ENCODE results near the gene AP2A2. TPM values are rescaled to one million over a fixed set of nuclear protein-coding genes. Genes with fewer than 3 reads are reported as not detected.

Gene AP2A2
- total RNA-seq, 1 donor from 2014 or later, result 26.3 TPM

DNA sequence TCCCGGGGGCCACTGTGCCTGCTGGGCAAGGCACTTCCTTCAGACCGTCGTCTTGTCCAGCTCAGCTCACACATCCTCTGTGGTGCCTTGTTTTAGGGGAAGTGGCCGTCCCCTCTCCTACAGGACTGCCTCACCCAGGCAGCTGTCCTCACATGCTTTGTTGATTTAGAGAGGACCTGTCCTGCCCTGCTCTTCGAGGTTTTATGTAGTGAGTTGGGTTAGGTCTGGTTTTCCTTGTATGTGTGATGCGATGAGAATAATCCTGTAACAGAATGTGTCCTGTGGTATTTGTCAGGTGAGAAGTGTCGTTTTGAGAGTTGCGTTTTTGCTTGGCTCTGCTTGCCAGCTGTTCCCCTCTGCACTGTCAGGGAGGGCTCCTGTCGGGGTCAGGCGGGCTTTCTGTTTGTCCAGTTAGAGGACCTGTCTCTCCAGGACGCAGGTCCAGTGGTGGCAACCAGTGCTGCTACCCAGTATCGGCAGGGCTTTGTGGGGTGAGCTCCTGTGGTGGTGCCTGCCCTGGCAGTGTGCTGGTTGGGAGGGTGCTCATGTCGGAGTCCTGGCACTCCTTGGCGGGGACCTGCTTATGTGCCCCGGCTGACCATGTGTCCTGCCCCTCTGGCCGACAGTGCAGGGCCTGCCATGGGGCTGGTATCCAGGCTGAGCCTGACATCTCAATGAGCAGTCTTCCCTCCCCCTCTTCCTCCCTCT, 69.5 kb downstream of the AP2A2 start:
- no peak for DNase-seq (ENCODE audit: low read depth, low spot score)

DNA sequence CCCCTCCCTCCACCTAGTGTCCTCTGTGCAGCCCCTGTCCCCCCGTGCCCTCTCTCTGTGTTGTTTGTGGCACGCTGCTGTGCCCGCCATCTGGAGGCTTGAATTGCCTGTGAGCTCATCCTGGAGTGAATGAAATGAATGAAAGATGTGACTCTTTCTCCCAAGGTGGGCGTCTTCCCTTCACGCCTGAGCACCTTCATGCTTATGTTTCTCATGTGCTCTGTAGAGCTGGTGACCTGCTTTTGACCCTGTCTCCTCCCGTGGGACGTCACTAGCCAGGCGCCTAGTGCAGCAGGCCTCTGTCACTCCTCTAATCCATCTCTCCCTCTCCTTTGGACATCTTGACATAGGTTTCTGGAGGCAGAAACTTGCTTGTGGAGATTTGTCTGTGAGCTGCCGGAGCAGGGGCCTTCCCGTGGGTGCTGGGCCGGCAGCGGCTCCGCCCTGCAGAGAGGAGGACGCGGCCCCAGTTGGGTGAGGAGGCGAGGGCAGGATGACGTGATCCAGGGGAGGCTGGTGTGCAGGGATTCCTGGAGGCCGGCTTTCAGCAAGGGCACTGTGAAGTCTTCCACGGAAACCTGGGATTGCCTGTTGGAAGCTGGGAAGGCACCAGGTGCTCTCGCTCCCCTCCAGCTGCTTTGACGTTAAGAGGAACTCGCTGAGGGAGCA, 70.2 kb downstream of the AP2A2 start:
- DNase-seq (ENCODE audit: low read depth, low spot score), result no peak

DNA sequence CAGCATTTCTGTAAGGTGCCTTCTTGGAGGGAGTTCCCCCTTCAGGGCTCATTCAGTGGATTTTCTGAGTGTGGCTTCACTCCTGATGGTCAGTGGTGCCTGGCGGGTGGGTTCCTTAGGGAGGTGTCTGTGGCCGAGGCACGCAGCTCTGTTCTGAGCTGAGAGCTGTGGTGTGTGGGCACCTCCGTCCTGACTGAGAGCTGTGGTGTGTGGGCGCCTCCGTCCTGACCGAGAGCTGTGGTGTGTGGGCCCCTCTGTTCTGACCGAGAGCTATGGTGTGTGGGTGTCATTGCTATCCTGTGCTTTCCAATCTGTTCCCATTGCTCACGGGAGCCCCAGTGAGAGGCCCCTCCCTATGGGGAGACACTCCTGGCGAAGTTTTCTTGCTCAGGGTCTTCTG, 71.0 kb downstream of the AP2A2 start:
- no peak for DNase-seq (ENCODE audit: low read depth, low spot score)

DNA sequence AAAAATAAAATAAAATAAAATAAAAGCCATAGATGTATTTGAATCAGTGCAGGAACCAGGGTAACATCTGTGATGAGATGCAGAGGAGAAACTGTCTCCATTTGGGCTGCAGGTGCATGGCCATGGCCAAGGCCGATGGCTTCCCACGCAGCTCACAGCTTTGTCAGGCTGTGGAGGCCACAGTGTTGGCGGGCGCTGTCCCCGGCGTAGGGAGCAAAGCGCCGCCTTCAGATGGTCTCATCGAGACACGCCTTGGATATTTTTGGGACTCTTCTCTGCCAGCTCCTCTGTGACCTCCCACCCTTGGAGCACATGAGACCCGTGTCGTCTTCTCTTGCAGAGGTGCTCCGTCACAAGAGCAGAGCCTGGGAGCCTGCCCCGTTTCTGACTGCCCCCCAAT, 72.2 kb downstream of the AP2A2 start:
- no peak for DNase-seq (ENCODE audit: low read depth, low spot score)

DNA sequence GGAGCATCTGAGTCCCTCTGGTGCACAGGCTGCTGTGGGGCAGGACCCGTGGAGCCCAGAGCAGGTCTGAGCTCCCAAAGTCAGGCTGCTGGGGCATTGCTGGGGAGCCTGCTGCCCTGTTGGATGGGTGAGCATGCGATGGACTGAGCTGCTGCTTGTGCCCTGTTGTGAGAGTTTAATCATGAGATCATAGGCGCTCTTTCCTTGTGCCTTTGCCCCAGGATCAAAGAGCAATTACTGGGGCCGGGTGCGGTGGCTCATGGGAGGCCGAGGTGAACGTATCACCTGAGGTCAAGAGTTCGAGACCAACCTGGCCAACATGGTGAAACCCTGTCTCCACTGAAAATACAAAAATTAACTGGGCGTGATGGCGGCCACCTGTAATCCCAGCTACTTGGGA, 73.3 kb downstream of the AP2A2 start:
- no peak for DNase-seq (ENCODE audit: low read depth, low spot score)

DNA sequence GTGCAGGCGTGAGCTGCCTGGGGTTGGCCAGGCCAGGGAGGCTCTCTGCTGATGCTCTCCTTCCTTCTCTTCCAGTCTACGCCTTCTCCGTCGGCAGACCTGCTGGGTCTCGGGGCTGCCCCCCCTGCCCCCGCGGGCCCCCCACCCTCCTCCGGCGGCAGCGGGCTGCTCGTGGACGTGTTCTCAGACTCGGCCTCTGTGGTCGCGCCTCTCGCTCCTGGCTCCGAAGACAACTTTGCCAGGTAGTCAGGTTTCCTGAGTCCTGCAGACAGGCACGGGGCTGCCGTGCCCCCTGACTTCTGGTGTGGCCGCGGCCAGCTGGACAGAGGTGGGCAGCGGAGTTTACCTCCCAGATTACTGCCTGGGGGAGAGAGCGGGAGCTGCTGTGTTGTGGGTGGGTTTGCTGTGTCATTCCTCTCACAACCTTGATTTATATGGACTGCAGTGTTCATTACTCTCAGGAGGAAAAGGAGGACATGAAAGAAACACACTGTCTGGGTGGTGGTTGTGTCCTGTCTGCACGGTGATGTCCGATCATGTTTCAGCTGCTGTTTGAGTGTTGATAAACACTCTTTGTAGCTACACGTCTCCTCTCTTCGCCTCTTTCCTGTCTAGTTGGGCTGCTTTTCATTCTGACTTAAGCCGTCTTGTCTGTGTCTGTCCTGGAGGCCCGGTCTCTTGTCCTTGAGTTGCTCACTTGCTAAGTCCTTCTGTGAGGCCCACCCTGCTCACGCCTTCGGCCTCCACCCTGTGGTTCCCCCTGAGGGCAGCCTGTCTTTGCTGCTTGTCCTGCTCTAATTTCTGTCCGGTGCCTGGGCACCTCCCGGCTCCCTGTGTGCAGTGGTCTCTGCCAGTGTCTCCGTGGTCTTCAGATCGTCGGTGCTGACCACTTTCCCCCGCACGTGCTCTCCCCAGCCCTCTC, 74.9 kb downstream of the AP2A2 start:
- DNase-seq (ENCODE audit: low read depth, low spot score), result no peak

DNA sequence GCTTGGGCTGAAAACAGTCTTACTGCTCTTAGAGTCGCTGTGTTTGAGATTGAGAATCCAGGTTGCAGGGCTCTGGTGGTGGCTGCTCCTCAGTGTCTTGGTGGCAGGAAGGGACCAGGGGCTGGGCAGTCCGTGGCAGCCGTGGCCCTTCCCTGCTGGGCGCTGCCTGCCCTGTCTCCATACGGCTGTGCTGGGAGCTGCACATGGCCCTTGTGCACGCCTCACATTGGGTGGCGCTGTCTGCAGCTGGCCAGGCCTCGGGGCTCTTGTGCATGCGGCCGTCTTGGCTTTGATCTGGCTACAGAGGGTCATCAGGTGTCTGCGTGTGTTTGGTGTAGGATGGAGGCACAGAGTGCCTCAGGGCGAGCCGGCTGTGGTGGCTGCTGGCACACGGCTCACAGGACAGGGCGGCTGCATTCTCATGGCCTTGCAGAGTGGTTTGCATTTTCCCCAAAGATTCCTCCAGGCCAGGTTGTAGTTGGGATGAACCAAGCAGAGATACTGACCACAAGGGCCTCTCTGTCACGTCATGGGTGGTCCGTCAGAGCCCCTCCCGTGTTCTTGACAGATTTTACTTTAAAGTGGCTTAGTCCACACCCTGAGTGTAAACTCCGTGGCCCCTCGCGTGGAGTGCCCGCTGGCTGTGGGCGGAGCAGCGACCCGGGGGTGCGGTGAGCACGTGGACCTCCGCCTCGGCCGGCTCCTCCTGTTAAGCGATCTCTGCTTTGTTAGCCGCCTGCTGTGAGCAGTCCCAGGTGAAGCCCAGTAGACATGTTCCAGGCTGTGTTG, 76.1 kb downstream of the AP2A2 start:
- DNase-seq (ENCODE audit: low read depth, low spot score), result no peak

DNA sequence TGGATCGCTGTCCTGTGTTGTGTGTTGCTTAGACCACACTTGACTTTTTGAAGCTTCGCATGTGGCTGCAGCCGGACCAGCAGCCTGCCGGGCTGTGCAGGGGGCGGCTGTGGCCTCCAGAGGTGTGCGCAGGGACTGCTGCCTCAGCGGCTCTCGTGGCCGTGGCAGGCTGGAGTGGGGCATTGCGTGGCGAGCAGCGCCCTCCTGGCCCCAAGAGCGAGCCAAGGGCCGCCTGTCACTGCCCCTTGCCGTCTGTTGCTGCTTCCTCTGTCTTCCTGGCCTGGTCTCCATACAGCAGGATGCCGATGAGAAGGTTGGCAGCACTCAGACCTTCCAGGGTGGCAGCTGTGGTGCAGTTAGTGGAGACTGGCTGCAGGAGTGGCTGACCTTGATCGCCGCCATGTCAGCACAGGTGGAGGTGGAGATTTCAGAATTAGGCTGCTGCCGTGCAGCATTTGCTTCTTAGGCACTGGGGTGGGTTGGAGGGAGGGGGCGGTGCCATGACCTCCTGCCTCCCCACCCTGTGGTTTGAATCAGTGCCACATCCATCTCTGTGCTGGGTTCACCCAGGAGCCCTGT, 76.8 kb downstream of the AP2A2 start:
- no peak for DNase-seq (ENCODE audit: low read depth, low spot score)

DNA sequence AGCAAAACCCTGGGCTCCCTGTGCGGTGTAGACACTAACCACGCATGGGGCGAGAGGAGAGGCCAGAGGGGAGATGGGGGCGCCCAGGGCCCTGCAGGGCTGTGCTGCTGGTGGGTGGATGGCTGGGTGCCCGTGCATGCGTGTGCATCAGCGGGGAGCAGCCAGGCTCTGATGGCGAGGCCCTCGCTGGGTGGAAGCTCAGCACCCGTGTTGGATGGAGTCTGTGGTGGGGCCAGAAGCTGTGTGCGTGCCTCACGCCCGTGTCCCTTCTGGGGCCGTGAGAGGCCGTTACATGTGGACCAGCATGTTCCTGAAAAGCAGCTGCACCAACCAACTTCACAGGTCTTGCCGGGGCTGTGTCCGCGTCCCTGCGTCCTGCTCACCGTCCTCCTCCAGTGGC, 77.5 kb downstream of the AP2A2 start:
- no peak for DNase-seq (ENCODE audit: low read depth, low spot score)

DNA sequence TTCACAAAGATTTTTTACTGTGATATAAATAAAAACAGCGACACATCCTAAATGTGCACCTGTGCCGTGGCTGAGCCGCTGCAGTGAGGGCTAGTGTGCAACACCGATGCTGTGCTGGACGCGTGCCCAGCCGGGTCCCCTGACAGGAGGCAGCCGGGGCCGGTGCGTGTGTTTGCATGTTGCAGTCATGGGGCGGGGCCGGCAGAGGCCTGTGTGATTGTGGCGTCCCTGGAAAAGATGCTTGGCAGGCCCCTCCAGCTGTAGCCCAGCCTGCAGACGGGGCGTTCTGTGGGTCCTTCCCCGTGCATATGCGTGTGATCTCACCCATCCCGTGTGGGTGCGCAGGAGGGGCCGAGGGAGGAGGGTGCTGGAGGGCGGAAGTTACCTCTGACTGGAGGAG, 80.3 kb downstream of the AP2A2 start:
- no peak for DNase-seq (ENCODE audit: low read depth, low spot score)

DNA sequence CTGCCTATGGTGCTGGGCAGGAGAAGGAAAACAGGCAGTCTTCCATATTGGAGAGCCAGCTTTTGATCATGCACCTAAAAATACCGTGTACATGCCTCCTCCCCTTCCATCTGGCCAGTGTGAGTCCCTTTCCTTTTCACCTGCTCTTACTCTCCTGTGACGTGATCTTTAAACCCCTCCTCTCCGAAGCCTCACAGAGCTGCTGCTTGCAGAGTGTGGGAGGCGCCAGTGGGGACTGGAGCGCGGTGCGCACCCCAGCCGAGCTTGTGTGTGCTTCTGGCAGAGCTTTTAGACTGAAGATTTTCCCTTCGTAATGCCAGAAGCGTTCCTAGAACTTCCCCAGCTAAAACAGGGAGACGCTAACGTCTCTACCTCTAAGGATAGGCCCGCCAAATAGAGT, 81.1 kb downstream of the AP2A2 start:
- DNase-seq (ENCODE audit: low read depth, low spot score), result no peak

DNA sequence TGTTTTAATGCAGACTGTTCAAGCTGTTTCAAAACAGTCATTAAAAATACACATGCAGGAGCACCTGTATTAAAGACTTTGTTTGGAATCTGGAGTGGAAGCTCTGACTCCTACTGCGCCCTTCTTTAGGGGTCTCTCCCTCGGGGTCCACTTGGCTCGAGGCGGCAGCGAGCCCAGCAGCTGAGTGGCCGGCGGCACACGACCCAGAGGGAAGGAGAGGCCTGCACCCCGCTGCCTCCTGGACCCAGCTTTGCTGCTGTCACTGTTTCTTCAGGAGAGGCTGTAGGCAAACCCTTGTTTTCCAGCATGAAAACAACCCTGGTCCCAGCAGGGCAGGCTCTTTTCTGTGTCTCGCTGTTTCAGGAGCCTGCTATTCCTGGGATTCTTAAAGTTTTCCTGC, 81.6 kb downstream of the AP2A2 start:
- no peak for DNase-seq (ENCODE audit: low read depth, low spot score)

DNA sequence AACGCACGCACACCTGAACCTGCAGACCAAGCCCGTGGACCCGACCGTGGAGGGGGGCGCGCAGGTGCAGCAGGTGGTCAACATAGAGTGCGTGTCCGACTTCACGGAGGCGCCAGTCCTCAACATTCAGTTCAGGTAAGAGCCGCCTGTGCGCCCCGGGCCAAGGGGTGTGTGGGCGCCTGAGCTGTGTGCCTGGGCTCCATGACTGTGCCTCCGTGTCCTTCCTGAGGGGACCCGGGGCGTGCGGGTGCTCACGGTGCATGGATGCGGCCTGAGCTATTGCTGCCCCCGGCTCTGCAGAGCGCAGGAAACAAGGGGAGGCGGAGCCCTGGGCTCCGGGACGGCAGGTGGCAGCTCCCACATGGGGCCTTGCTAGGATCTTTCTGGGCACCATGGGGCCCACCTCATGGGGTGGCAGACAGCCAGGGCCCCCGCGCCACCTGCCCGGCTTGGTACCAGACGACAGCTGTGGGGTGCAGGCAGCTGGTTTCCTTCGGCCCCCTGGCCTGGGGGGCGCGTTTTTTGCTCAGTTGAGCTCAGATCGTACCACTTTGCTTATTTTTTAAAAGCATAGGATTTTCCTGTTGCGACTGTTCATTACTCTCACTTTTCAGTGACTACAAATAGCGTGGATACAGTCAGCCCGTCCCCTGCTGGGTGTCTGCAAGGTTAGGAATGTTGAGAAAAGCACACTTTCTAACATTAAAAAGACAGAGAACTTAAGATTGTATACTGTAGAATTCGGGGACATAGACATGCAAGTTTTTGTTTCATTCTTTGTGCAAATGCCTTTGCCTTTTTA, 82.5 kb downstream of the AP2A2 start:
- DNase-seq (ENCODE audit: low read depth, low spot score), result no peak

DNA sequence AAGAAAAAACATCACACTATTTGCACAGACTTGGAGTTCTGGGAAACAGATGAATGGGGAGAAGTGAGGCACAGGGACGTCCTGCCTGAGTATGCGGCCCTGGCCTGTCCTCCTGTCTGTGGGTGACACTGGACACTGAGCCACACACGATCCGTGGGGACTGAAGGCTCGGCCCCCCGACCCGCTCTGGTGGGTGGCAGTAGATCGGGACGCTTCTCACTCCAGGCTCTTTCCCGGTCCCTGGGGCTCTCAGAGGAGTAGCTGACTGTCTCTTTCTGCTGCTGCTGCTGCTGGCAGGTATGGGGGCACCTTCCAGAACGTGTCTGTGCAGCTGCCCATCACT, 83.1 kb downstream of the AP2A2 start:
- no peak for DNase-seq (ENCODE audit: low read depth, low spot score)

DNA sequence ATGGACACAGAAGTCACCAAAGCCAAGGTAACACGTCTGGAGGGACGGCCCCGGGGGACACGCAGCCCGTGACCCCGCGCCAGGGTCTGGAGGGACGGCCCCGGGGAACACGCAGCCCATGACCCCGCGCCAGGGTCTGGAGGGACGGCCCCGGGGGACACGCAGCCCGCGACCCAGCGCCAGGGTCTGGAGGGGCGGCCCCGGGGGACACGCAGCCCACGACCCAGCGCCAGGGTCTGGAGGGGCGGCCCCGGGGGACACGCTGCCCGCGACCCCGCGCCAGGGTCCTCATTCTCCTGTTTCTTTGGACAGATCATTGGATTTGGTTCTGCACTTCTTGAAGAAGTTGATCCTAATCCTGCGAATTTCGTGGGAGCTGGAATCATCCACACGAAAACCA, 83.7 kb downstream of the AP2A2 start:
- DNase-seq (ENCODE audit: low read depth, low spot score), result no peak

DNA sequence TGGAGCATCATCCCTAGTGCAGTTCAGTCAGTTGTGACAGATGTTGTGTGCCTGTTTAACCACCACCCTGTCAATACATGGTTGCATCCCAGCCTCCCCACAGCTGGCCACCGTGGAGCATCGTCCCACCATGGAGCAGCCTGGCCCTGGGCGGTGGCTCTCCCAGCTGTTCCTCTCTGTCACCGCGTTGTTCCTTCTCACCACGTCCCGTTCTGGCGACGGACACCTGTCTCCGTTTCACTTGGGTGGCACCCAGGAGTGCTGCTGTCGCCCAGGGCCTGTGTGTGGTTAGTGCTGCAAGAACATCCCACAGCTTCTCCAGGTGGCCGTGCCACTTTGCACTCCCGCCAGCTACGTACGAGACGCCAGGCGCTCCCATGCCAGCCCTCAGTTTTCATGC, 84.3 kb downstream of the AP2A2 start:
- DNase-seq (ENCODE audit: low read depth, low spot score), result no peak

DNA sequence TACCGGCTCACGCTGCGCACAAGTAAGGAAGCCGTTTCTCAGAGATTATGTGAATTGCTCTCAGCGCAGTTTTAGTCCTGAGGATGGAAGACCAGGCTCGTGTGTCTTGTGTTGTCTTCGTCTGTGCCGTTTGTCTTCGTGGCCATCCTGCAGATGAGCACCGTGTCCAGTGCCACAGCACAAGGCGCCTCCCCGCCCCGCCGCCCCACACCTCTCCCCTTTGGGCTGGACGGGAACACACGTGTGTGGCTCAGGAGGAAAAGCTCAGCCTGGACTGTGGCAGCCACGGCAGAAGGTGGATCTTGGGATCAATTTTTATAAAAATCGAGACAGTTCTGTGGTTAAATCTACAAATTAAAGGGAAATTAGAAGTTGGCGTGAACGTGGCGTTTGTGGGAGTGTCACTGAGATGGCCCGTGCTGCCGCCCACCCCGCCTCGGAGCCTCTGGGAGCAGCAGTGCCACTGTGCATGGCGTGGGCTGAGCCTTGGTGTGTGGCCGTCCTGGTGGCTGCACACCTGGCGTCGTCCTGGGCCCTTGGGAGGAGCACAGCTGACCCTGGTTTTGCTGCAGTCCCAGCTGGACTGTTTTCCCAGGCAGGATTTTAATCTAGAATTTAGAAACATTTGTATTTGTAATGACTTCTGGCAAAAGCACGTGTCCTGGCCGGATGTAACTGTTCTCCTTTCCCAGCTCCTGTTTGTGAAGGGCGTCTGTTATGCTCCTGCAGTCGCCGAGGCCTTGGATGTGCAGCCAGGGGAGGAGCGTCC, 85.1 kb downstream of the AP2A2 start:
- DNase-seq (ENCODE audit: low read depth, low spot score), result no peak

DNA sequence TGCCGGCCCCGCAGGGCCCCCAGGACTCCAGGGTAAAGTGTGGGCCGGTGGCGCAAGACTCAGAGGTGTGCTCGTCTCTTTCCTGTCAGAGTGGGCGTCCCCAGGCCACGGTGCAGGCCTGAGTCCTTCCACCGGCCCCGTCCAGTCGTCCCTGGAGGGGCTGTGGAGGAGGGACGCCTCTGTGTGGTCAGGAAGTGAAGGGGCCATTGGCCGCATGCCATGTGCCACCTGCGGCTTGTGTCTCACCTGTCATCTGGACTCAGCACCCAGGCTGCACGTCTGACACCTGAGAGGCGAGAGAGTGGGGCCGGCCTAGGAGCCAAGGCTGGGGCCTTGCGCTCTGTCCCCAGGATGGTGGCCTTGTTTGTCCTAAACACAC, 85.6 kb downstream of the AP2A2 start:
- DNase-seq (ENCODE audit: low read depth, low spot score), result no peak

DNA sequence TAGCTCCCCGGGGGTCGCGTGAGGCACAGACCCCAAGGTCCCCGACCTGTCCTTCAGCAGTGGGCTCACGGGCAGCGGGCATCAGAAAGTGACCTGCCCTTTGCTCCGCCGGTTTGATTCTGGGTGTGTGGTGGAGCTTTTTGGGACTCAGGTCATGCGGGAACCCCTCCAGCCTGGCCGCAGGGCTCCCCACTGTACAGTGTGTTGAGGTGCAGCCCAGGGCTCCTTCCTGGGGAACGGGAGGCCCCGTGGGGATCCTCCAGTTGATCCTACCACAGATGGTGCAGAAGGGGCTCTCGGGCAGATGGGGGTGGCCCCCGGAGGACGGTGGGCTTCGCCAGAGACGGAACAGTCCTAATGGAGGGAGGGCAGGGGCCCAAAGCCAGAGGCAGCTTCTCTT, 86.6 kb downstream of the AP2A2 start:
- no peak for DNase-seq (ENCODE audit: low read depth, low spot score)
